Thoracic aorta (tissue), 2 donors: Measurements from ENCODE around the gene FOXP3. TPM values are rescaled to one million over a fixed set of nuclear protein-coding genes. Genes with fewer than 3 reads are reported as not detected.

Source experiments
- ATAC-seq: fragments of 150-250 bp; one replicate; pipeline ENCODE4 v1.8.0; 2017; ENCODE audit warnings: low read depth; ENCODE audit not compliant: insufficient number of reproducible peaks, low FRiP score
- DNase-seq: peaks from one replicate; pipeline ENCODE4 v3.0.0-alpha.2; 2020; ENCODE audit warnings: low spot score
- H3K27ac ChIP-seq, 2 donors: fragments of 200-600 bp; sonication (generic); 1 replicate in 1 of 2; 2 replicates in 1 of 2; pipeline ENCODE4 v1.5.1; 2016; ENCODE audit warnings: mild to moderate bottlenecking in 2 of 2, moderate library complexity in 2 of 2
- H3K27me3 ChIP-seq: fragments of 200-600 bp; sonication (generic); replicated peaks from 2 replicates; pipeline ENCODE4 v1.6.0; 2016; ENCODE audit warnings: mild to moderate bottlenecking; ENCODE audit not compliant: insufficient read depth
- H3K36me3 ChIP-seq: fragments of 200-600 bp; sonication (generic); one replicate; pipeline ENCODE4 v1.5.1; 2016
- H3K4me1 ChIP-seq, 2 donors: fragments of 200-600 bp; sonication (generic); 1 replicate in 1 of 2; 2 replicates in 1 of 2; pipeline versions ENCODE4 v1.5.1 to v1.6.0; 2016; ENCODE audit warnings: low read depth in 2 of 2, mild to moderate bottlenecking in 1 of 2; ENCODE audit not compliant: control insufficient read depth in 1 of 2
- H3K4me3 ChIP-seq: fragments of 200-600 bp; sonication (generic); 2 replicates; pipeline ENCODE4 v1.5.1; 2016; ENCODE audit warnings: mild to moderate bottlenecking
- H3K9me3 ChIP-seq: fragments of 200-600 bp; sonication (generic); 2 replicates; pipeline ENCODE4 v1.5.1; 2016
- total RNA-seq, 2 donors: library from RNA; depleted of rRNA; stranded (reverse); fragments of >200 nt; gene quantifications; one replicate each; pipeline versions ENCODE4 v1.1.0 to v1.2.3, GENCODE V29; 2016
- TF ChIP-seq, protein P1 (sequence below): fragments of 200-600 bp; sonication (generic); IDR thresholded peaks from one replicate; pipeline ENCODE4 v1.5.1; 2019; ENCODE audit warnings: antibody characterized with exemption

The FOXP3 gene
- total RNA-seq, 2 donors from 2014 or later: not detected

GRCh38 chrX:49220100-49220499 is 44.4 kb downstream of the FOXP3 start:
- Histone ChIP-seq H3K4me3 (no peak overlapping the region), H3K4me1 (no peaks in the 10 kb centered on the region), H3K9me3 (no peaks in the 10 kb centered on the region), H3K27ac (no peak overlapping the region), H3K36me3 (no peaks in the 10 kb centered on the region), H3K27me3 (no peaks in the 10 kb centered on the region)
- no peak for DNase-seq
- no peak for ATAC-seq
- TF ChIP-seq, protein P1, sequence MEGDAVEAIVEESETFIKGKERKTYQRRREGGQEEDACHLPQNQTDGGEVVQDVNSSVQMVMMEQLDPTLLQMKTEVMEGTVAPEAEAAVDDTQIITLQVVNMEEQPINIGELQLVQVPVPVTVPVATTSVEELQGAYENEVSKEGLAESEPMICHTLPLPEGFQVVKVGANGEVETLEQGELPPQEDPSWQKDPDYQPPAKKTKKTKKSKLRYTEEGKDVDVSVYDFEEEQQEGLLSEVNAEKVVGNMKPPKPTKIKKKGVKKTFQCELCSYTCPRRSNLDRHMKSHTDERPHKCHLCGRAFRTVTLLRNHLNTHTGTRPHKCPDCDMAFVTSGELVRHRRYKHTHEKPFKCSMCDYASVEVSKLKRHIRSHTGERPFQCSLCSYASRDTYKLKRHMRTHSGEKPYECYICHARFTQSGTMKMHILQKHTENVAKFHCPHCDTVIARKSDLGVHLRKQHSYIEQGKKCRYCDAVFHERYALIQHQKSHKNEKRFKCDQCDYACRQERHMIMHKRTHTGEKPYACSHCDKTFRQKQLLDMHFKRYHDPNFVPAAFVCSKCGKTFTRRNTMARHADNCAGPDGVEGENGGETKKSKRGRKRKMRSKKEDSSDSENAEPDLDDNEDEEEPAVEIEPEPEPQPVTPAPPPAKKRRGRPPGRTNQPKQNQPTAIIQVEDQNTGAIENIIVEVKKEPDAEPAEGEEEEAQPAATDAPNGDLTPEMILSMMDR: no peak

- Histone ChIP-seq H3K36me3 (no peaks in the 10 kb centered on the region), H3K4me3 (no peak overlapping the region), H3K27ac (no peak overlapping the region), H3K27me3 (no peaks in the 10 kb centered on the region), H3K9me3 (no peaks in the 10 kb centered on the region), H3K4me1 (no peaks in the 10 kb centered on the region)
- ATAC-seq (no peak), DNase-seq (no peak)
- TF ChIP-seq, protein P1: no peak
These were observed 49.4 kb downstream of the FOXP3 start for GRCh38 chrX:49214996-49215526.

GRCh38 chrX:49214416-49214815 is 50.1 kb downstream of the FOXP3 start:
- Histone ChIP-seq H3K27ac (no peak overlapping the region), H3K36me3 (no peaks in the 10 kb centered on the region), H3K4me3 (no peak overlapping the region), H3K27me3 (no peaks in the 10 kb centered on the region), H3K9me3 (no peaks in the 10 kb centered on the region), H3K4me1 (no peaks in the 10 kb centered on the region)
- TF ChIP-seq, protein P1: no peak
- ATAC-seq (no peak), DNase-seq (no peak)

- Histone ChIP-seq H3K9me3 (no peaks in the 10 kb centered on the region), H3K36me3 (no peaks in the 10 kb centered on the region), H3K27ac (no peak overlapping the region), H3K27me3 (no peaks in the 10 kb centered on the region), H3K4me3 (no peak overlapping the region), H3K4me1 (no peaks in the 10 kb centered on the region)
- TF ChIP-seq, protein P1: no peak
- ATAC-seq (no peak), DNase-seq (no peak)
These were observed 51.6 kb downstream of the FOXP3 start for GRCh38 chrX:49212861-49213260.

DNA sequence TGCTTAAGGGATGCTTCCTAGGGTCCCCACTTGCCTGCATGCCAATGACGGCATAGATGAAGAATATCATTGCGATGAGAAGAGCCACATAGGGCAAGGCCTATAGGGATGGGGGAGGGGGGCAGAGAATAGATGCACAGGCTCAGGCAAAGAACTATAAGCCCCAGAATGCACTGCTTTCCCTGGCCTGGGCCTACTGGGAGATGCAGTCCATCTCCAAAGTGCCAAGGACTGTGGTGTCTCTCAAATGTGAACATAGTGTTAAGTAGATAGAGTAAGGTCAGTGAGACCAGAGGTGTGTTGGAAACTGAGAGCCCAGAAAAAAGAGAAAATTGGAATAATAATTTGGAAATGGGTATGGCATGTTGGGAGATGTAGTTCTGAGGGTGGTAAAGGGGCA is 52.3 kb downstream of the FOXP3 start:
- DNase-seq: no peak
- ATAC-seq: no peak
- no peaks in the 10 kb centered on the region for H3K27me3 ChIP-seq
- TF ChIP-seq, protein P1: no peak
- H3K9me3 ChIP-seq: no peaks in the 10 kb centered on the region
- H3K4me1 ChIP-seq: no peaks in the 10 kb centered on the region
- no peaks in the 10 kb centered on the region for H3K36me3 ChIP-seq
- no peak overlapping the region for H3K27ac ChIP-seq
- H3K4me3 ChIP-seq: no peak overlapping the region
